T-helper 1 cell (primary cell): ENCODE results near the gene PDGFC.

ENCODE experiments used
- DNase-seq, 5 donors: peaks; one replicate each; pipeline ENCODE4 v3.0.0-alpha.2; 2012 to 2020

PDGFC gene

GRCh38 chr4:156824451-156825060 lies 147.0 kb downstream of the PDGFC start:
- no peak for DNase-seq

GRCh38 chr4:156820931-156821330 lies 150.7 kb downstream of the PDGFC start:
- DNase-seq = no peak

- no peak for DNase-seq
Measured at GRCh38 chr4:156816360-156816755, 155.2 kb downstream of the PDGFC start.

GRCh38 chr4:156815717-156816359 lies 155.8 kb downstream of the PDGFC start:
- no peak for DNase-seq

- no peak for DNase-seq
Measured at GRCh38 chr4:156811963-156812362, 159.6 kb downstream of the PDGFC start.

GRCh38 chr4:156811286-156811685 lies 160.3 kb downstream of the PDGFC start:
- no peak for DNase-seq

- no peak for DNase-seq
Measured at GRCh38 chr4:156805696-156806095, 165.9 kb downstream of the PDGFC start.

- no peak for DNase-seq
Measured at GRCh38 chr4:156803056-156803455, 168.5 kb downstream of the PDGFC start.

- no peak for DNase-seq
Measured at GRCh38 chr4:156800463-156800862, 171.1 kb downstream of the PDGFC start.

- DNase-seq = no peak
Measured at GRCh38 chr4:156799121-156799589, 172.4 kb downstream of the PDGFC start.

GRCh38 chr4:156798438-156798837 lies 173.2 kb downstream of the PDGFC start:
- no peak for DNase-seq

GRCh38 chr4:156797206-156797605 lies 174.4 kb downstream of the PDGFC start:
- DNase-seq = no peak

- no peak for DNase-seq
Measured at GRCh38 chr4:156795727-156796126, 175.9 kb downstream of the PDGFC start.

GRCh38 chr4:156794863-156795262 lies 176.7 kb downstream of the PDGFC start:
- DNase-seq = no peak

- DNase-seq = no peak
Measured at GRCh38 chr4:156792462-156793085, 179.0 kb downstream of the PDGFC start.

- DNase-seq = no peak
Measured at GRCh38 chr4:156790866-156791265, 180.7 kb downstream of the PDGFC start.

- no peak for DNase-seq
Measured at GRCh38 chr4:156788782-156789181, 182.8 kb downstream of the PDGFC start.

GRCh38 chr4:156786713-156787112 lies 184.9 kb downstream of the PDGFC start:
- no peak for DNase-seq

- DNase-seq = no peak
Measured at GRCh38 chr4:156784970-156785369, 186.6 kb downstream of the PDGFC start.

GRCh38 chr4:156783966-156784365 lies 187.6 kb downstream of the PDGFC start:
- no peak for DNase-seq

- DNase-seq = no peak
Measured at GRCh38 chr4:156782491-156782890, 189.1 kb downstream of the PDGFC start.

- no peak for DNase-seq
Measured at GRCh38 chr4:156781852-156782251, 189.7 kb downstream of the PDGFC start.

GRCh38 chr4:156779774-156780173 lies 191.8 kb downstream of the PDGFC start:
- no peak for DNase-seq

GRCh38 chr4:156779042-156779441 lies 192.6 kb downstream of the PDGFC start:
- no peak for DNase-seq
